ENCODE results near the gene THRB. TPM values are rescaled to one million over a fixed set of nuclear protein-coding genes. Genes with fewer than 3 reads are reported as not detected.

The THRB gene
- total RNA-seq, 1 experiment from 2014 or later: 13.5 TPM

DNA sequence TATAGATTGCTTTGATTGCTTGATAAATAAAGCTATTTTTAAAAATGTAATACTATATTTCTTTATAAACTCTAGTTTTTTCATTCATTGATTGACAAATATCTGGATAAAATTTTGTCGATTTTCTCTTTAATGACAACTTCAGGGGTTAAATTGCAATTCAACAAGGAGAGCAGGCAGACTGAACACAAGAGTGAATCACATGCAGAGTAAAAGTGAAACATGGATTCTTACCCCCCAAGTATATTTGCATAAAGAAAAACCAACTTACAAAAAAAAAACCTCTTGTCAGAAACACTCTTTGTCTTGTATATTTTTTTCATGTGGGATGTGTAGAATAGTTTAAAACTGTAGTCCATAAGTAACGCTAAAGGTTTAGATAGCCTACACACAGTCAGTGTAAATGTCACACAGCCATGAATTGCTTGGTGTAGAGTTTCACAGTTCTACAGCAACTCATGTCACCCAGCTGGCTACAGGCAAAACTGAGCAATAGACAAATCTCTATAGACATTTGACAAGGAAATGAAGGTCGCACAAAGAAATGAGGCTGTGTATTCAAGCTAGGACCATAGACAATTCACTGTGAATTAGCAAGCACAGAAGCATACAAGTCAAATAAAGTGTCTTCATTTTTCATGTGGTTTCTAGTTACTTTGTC lies 141.6 kb downstream of the THRB start:
- H3K27ac Mint-ChIP-seq (ENCODE audit: unreplicated experiment): no peak overlapping the region
- no peak for TF ChIP-seq CTCF (IDR thresholded peaks at IDR 0.05; ENCODE audit: unreplicated experiment)
- CTCF ChIA-PET: no interaction called here
- intact Hi-C loops (cut with micrococcal nuclease; ENCODE audit: unreplicated experiment): no loop called here
- H3K9me3 Mint-ChIP-seq (ENCODE audit: low read depth, unreplicated experiment): no peaks in the 10 kb centered on the region
- BruUV-seq (replicated peaks): no TSS peak
- DNase-seq: no peak
- no peaks in the 10 kb centered on the region for H3K36me3 Mint-ChIP-seq (ENCODE audit: insufficient read depth, unreplicated experiment)
- H3K4me3 Mint-ChIP-seq (ENCODE audit: low read depth, unreplicated experiment): no peak overlapping the region
- H3K4me1 Mint-ChIP-seq (ENCODE audit: low read depth, unreplicated experiment): no peaks in the 10 kb centered on the region
- no peaks in the 10 kb centered on the region for H3K27me3 Mint-ChIP-seq (ENCODE audit: unreplicated experiment)

DNA sequence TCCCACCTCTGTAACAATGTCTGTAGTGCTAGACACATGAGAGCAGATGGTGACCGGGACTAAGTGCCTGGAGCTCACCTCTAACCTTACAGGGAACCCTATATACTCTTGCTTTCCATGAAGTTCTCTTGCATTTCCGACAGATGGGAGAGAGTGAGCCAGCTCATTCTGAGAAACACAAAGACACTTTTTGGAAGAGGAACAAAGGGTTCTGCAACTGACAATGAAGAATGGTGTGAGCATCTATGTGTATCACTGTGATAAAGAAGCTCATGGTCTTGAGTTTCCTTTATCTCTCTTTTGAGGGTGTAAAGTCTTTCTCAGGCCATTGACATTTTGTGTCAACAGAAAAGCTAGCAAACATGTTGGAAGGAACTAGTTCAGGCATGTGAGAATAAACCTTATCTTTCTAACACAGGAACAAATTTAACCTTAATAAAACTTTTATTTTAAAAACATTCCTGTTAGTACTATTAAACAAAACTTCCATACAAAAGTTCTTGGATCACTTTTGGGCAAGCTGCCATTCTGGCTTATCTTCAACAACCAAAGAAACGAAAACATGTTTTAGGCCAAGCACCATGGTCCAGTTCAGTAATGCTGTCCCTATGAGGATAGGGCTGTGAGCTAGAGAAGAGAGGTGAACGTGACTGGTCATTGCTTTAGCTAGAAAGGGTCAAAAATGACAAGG lies 142.7 kb downstream of the THRB start:
- intact Hi-C loops (cut with micrococcal nuclease; ENCODE audit: unreplicated experiment): no loop called here
- TF ChIP-seq CTCF (IDR thresholded peaks at IDR 0.05; ENCODE audit: unreplicated experiment): no peak
- no peak overlapping the region for H3K4me3 Mint-ChIP-seq (ENCODE audit: low read depth, unreplicated experiment)
- no peak overlapping the region for H3K27ac Mint-ChIP-seq (ENCODE audit: unreplicated experiment)
- no TSS peak for BruUV-seq (replicated peaks)
- CTCF ChIA-PET: interaction anchor here (0.6 kb wide), 1 partner anchor 176 kb away, joined by 3 read pairs; no protein-coding TSS in a partner anchor
- H3K4me1 Mint-ChIP-seq (ENCODE audit: low read depth, unreplicated experiment): peaks cover under 1% of the 10 kb centered on the region
- no peaks in the 10 kb centered on the region for H3K36me3 Mint-ChIP-seq (ENCODE audit: insufficient read depth, unreplicated experiment)
- H3K9me3 Mint-ChIP-seq (ENCODE audit: low read depth, unreplicated experiment): no peaks in the 10 kb centered on the region
- H3K27me3 Mint-ChIP-seq (ENCODE audit: unreplicated experiment): no peaks in the 10 kb centered on the region
- DNase-seq: no peak

DNA sequence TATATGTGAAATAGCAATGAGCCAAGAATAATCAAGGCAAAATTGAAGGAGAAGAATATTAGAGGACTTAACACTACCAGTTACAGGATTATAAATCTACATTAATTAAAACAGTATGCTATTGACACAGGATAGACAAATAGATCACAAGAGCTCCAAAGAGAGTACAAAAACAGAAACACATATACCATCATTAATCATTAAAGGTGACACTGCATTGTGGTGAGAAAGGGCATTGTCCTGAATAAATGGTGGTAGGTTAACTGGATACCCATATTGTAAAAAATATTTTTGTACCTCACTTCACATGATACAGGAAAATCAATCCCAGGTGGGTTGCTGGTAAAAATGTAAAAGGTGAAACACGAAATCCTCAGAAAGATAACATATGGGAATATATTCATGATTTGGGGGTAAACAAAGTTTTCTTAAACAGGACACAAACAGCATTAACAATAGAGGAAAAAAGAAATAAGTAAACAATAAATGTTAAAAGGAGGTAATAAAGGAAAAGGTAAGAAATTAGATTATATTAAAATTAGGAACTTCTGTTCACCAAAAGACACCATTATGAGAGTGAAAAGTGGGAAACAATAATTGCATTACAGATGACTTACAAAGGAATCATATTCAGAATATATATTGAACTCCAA lies 145.2 kb downstream of the THRB start:
- H3K27me3 Mint-ChIP-seq (ENCODE audit: unreplicated experiment): no peaks in the 10 kb centered on the region
- CTCF ChIA-PET: no interaction called here
- no peak overlapping the region for H3K27ac Mint-ChIP-seq (ENCODE audit: unreplicated experiment)
- no peaks in the 10 kb centered on the region for H3K36me3 Mint-ChIP-seq (ENCODE audit: insufficient read depth, unreplicated experiment)
- H3K4me3 Mint-ChIP-seq (ENCODE audit: low read depth, unreplicated experiment): no peak overlapping the region
- H3K9me3 Mint-ChIP-seq (ENCODE audit: low read depth, unreplicated experiment): no peaks in the 10 kb centered on the region
- no TSS peak for BruUV-seq (replicated peaks)
- intact Hi-C loops (cut with micrococcal nuclease; ENCODE audit: unreplicated experiment): no loop called here
- peaks cover 12% of the 10 kb centered on the region for H3K4me1 Mint-ChIP-seq (ENCODE audit: low read depth, unreplicated experiment)
- no peak for DNase-seq
- TF ChIP-seq CTCF (IDR thresholded peaks at IDR 0.05; ENCODE audit: unreplicated experiment): no peak

GRCh38 chr3:24348348-24348747 lies 146.3 kb downstream of the THRB start:
- Mint-ChIP-seq H3K4me1 (ENCODE audit: low read depth, unreplicated experiment) (peaks cover 12% of the 10 kb centered on the region), H3K9me3 (ENCODE audit: low read depth, unreplicated experiment) (no peaks in the 10 kb centered on the region), H3K27me3 (ENCODE audit: unreplicated experiment) (no peaks in the 10 kb centered on the region), H3K36me3 (ENCODE audit: insufficient read depth, unreplicated experiment) (no peaks in the 10 kb centered on the region), H3K4me3 (ENCODE audit: low read depth, unreplicated experiment) (no peak overlapping the region), H3K27ac (ENCODE audit: unreplicated experiment) (no peak overlapping the region)
- no peak for DNase-seq
- CTCF ChIA-PET: no interaction called here
- intact Hi-C loops (cut with micrococcal nuclease; ENCODE audit: unreplicated experiment): no loop called here
- TF ChIP-seq CTCF (IDR thresholded peaks at IDR 0.05; ENCODE audit: unreplicated experiment): no peak
- no TSS peak for BruUV-seq (replicated peaks)

All from Calu3 (cell line).